Type B pancreatic cell (in vitro differentiated cells): Measurements from ENCODE around the gene DGLUCY. TPM values are rescaled to one million over a fixed set of nuclear protein-coding genes. Genes with fewer than 3 reads are reported as not detected.
"Not testable (repeated sequence)": the region's sequence is repeated elsewhere in the genome, so short reads cannot be mapped to it uniquely, and the experiment has no call there.

Experiments
- DNase-seq: peaks from one replicate; pipeline ENCODE4 v3.0.0; 2021; ENCODE audit warnings: mixed read lengths; ENCODE audit not compliant: unreplicated experiment; ENCODE audit errors: extremely low spot score
- H3K27ac Mint-ChIP-seq: 2 replicates; pipeline ENCODE4 v1.8.0; 2021; ENCODE audit warnings: mild to moderate bottlenecking, mixed read lengths
- H3K27me3 Mint-ChIP-seq: 2 replicates; pipeline ENCODE4 v1.8.0; 2021; ENCODE audit warnings: mixed read lengths
- H3K36me3 Mint-ChIP-seq: 2 replicates; pipeline ENCODE4 v1.8.0; 2021; ENCODE audit warnings: mixed read lengths
- H3K4me1 Mint-ChIP-seq: one replicate; pipeline ENCODE4 v1.8.0; 2021; ENCODE audit warnings: mixed read lengths; ENCODE audit not compliant: unreplicated experiment
- H3K4me3 Mint-ChIP-seq: 2 replicates; pipeline ENCODE4 v1.8.0; 2021; ENCODE audit warnings: mild to moderate bottlenecking, mixed read lengths
- H3K9me3 Mint-ChIP-seq: 2 replicates; pipeline ENCODE4 v1.8.0; 2021; ENCODE audit warnings: mixed read lengths
- total RNA-seq: library from RNA; stranded (reverse); gene quantifications from 2 replicates; pipeline ENCODE4 v1.2.1, GENCODE V29; 2021; ENCODE audit warnings: low replicate concordance
- TF ChIP-seq, protein P1 (sequence below): fragments of 200-600 bp; sonication (generic); conservative IDR thresholded peaks from 2 replicates; pipeline ENCODE4 v1.5.0; 2021; ENCODE audit warnings: antibody characterized with exemption, mild to moderate bottlenecking

Gene DGLUCY
- total RNA-seq, 1 donor from 2014 or later, result 37.5 TPM

DNA sequence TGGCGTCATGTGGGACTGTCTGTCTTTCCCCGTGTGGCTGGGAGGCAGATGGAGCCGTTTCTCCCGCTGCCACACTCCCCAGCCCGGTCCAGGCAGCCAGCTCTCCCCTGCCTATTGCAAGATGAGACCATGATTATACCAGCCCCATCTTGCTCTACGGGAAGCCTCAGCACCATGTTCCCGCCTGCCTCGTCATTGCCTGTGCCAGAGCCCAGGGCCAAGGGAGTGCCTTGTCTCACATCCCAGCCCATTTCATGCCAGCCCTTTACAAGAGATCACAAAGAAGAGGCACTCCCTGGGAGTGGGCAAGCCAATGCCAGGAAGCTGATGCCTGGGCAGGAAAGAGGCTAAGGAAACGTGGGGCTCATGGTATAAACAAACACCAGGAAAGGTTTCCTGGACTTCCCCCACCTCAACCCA is 106.7 kb downstream of the DGLUCY start:
- no peaks in the 10 kb centered on the region for H3K4me1 Mint-ChIP-seq
- peaks cover 13% of the 10 kb centered on the region for H3K36me3 Mint-ChIP-seq
- DNase-seq, result no peak
- H3K9me3 Mint-ChIP-seq, result no peaks in the 10 kb centered on the region
- H3K4me3 Mint-ChIP-seq, result no peak overlapping the region
- H3K27ac Mint-ChIP-seq, result no peak overlapping the region
- TF ChIP-seq, protein P1, sequence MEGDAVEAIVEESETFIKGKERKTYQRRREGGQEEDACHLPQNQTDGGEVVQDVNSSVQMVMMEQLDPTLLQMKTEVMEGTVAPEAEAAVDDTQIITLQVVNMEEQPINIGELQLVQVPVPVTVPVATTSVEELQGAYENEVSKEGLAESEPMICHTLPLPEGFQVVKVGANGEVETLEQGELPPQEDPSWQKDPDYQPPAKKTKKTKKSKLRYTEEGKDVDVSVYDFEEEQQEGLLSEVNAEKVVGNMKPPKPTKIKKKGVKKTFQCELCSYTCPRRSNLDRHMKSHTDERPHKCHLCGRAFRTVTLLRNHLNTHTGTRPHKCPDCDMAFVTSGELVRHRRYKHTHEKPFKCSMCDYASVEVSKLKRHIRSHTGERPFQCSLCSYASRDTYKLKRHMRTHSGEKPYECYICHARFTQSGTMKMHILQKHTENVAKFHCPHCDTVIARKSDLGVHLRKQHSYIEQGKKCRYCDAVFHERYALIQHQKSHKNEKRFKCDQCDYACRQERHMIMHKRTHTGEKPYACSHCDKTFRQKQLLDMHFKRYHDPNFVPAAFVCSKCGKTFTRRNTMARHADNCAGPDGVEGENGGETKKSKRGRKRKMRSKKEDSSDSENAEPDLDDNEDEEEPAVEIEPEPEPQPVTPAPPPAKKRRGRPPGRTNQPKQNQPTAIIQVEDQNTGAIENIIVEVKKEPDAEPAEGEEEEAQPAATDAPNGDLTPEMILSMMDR, result no peak
- no peaks in the 10 kb centered on the region for H3K27me3 Mint-ChIP-seq

DNA sequence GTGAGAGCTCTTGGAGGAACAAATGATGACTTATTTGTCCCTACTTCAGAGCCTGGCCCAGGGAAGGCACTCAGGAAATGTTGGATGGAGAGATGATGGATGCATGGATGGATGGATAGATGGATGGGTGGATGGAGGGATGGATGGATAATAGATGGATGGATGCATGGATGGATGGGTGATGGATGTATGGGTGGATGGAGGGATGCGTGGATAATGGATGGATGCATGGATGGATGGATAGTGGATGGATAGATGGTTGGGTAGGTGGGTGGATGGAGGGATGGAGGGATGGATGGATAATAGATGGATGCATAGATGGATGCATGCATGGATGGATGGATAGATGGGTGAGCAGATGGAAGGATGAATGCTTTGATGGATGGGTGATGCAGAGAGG is 107.4 kb downstream of the DGLUCY start:
- Mint-ChIP-seq H3K4me1 (no peaks in the 10 kb centered on the region), H3K27me3 (no peaks in the 10 kb centered on the region), H3K9me3 (no peaks in the 10 kb centered on the region), H3K27ac (no peak overlapping the region), H3K4me3 (no peak overlapping the region), H3K36me3 (peaks cover 9% of the 10 kb centered on the region)
- no peak for DNase-seq
- TF ChIP-seq, protein P1, result no peak

DNA sequence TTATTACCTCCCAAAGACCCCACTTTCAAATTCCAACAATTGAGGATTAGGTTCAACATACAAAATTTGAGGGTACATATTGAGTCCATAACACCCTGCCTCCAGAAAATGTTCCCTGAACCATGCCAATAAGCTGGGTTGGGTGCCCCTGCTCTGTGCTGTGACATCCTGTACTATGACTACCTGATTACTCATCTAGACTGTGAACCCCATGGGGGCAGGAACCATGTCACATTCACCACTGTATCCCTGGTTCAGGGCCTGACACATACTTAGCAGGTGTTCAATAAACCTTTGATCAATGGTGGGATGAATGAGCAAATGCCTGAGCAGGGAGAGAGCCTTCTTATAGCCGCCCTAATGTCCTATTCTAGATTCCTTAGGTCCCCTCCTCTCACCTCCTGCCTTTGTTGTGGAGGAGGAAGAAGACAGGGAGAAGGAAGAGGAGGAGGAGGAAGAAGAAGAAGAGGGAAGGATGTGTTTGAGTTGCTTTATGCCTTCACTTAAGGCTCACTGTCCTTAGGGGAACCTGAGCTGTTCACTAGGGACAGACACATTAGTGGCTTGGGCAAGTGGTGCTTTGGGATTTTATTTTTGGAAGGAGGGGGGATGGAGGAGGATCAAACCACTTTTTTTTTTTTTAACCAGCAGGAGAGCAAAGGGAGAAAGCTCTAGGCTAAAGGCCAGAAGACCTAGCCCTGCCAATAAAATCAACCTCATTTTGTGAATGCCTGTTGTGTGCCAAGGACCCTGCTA is 109.3 kb downstream of the DGLUCY start:
- TF ChIP-seq, protein P1, result no peak
- Mint-ChIP-seq H3K4me3 (no peak overlapping the region), H3K36me3 (peaks cover 11% of the 10 kb centered on the region), H3K27me3 (no peaks in the 10 kb centered on the region), H3K4me1 (no peaks in the 10 kb centered on the region), H3K9me3 (no peaks in the 10 kb centered on the region), H3K27ac (no peak overlapping the region)
- DNase-seq, result no peak

DNA sequence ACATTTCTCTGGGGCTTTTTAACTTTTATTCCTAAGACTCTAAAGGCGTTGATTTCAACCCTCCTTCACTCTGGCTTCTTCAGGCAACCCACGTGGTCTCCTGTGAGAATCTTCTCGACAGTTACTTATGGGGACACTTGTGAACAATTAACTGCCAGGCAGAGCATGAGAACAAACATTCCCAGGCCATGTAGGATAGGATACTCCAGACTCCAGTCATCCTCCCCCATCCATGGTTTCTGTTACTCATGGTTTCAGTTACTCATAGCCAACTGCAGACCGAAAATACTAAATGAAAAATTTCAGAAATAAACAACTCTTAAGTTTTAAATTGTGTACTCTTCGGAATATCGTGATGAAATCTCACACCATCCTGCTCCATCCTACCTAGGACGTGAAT is 111.2 kb downstream of the DGLUCY start:
- H3K27ac Mint-ChIP-seq, result no peak overlapping the region
- no peaks in the 10 kb centered on the region for H3K27me3 Mint-ChIP-seq
- DNase-seq, result no peak
- H3K9me3 Mint-ChIP-seq, result no peaks in the 10 kb centered on the region
- peaks cover 17% of the 10 kb centered on the region for H3K36me3 Mint-ChIP-seq
- H3K4me1 Mint-ChIP-seq, result no peaks in the 10 kb centered on the region
- H3K4me3 Mint-ChIP-seq, result no peak overlapping the region
- TF ChIP-seq, protein P1, result no peak

DNA sequence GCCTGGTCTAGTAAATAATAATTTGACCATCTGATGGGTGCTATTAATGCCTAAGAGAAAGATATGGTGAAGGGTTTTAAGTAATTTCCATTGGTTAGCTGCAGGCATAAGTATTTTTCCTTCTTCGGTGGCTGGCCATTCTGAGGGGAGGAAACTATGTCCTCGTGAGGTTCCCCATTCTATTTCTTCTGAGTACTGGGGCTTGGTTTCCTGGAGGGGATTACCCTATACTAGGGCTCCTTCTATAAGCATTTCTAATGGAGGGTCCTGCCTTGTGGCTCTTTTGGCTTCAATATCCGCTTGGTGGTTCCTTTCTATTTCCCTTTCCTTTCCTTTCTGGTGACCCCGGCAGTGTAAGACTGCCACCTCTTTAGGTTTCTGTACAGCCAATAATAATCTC is 112.5 kb downstream of the DGLUCY start:
- not testable (repeated sequence) for H3K4me1 Mint-ChIP-seq, H3K4me3 Mint-ChIP-seq, DNase-seq, H3K27me3 Mint-ChIP-seq, H3K27ac Mint-ChIP-seq, H3K9me3 Mint-ChIP-seq
- H3K36me3 Mint-ChIP-seq, result peaks cover 18% of the 10 kb centered on the region

DNA sequence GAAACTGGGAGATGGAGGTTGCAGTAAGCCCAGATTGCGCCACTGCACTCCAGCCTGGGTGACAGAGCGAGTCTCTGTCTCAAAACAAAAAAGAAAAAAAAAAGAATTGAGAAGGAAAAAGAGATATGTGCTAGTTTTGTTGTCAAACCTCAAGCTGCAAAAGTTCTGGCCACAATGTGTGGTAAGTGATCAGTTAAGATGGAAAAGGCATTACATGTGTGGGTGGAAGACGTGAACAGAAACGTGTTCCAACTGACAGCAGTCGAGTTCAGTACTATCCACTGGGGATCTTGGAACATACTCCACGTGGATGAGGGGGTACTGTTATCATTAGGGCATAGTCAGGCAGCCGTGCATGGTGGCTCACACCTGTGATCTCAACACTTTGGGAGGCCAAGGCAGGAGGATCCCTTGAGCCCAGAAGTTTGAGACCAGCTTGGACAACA is 113.3 kb downstream of the DGLUCY start:
- Mint-ChIP-seq H3K27ac (no peak overlapping the region), H3K27me3 (no peaks in the 10 kb centered on the region), H3K9me3 (no peaks in the 10 kb centered on the region), H3K36me3 (peaks cover 17% of the 10 kb centered on the region), H3K4me3 (no peak overlapping the region), H3K4me1 (no peaks in the 10 kb centered on the region)
- TF ChIP-seq, protein P1, result no peak
- no peak for DNase-seq
